Vein endothelial cell (primary cell): ENCODE data around the gene NRIP2. TPM values are rescaled to one million over a fixed set of nuclear protein-coding genes. Genes with fewer than 3 reads are reported as not detected.

Source experiments
- total RNA-seq: library from RNA; depleted of rRNA; stranded (reverse); fragments of >200 nt; gene quantifications from 2 replicates; pipeline ENCODE4 v1.2.3, GENCODE V29; 2012

NRIP2 gene, protein sequence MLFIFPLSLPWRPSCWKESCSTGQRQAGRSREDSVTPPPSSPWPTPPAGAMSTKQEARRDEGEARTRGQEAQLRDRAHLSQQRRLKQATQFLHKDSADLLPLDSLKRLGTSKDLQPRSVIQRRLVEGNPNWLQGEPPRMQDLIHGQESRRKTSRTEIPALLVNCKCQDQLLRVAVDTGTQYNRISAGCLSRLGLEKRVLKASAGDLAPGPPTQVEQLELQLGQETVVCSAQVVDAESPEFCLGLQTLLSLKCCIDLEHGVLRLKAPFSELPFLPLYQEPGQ
- total RNA-seq = not detected in 2 replicates

DNA sequence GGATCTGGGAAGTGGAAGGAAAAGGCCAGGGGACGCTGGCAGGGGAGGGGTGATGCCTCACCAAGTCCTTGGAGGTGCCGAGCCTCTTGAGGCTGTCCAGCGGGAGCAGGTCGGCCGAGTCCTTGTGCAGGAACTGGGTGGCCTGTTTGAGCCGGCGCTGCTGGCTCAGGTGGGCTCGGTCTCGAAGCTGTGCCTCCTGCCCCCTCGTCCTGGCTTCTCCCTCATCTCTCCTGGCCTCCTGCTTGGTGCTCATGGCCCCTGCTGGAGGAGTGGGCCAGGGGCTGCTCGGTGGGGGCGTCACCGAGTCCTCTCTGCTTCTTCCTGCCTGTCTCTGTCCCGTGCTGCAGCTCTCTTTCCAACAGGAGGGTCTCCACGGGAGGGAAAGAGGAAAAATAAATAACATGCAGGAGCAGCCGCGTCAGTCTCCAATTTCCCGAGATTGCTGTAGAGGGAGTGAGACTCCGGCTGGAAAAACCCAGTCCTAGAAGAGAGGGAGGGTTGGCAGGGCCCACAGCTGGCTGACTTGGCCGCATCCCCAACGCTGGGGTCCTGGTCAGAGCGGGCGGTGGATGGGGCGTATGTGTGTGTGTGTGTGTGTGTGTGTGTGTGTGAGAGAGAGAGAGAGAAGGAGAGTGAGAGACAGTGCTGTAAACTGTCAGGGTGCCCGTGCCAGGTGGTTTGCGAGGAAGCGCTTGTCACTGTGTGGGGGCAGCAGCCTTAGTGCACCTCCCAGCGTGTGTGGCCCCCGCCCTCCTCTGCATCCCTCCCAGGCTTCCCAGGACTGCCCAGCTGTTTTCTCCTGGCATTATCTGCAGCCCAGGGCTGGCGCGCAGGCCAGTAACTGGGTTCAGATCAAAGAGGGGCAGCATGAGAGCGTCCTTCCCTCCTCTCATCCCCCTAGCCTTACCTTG lies at the start of gene NRIP2:
TSS of gene NRIP2 (minus strand) at position 455 of the 911 bp plus-strand sequence. CDS start at position 403, 52 bp downstream.

DNA sequence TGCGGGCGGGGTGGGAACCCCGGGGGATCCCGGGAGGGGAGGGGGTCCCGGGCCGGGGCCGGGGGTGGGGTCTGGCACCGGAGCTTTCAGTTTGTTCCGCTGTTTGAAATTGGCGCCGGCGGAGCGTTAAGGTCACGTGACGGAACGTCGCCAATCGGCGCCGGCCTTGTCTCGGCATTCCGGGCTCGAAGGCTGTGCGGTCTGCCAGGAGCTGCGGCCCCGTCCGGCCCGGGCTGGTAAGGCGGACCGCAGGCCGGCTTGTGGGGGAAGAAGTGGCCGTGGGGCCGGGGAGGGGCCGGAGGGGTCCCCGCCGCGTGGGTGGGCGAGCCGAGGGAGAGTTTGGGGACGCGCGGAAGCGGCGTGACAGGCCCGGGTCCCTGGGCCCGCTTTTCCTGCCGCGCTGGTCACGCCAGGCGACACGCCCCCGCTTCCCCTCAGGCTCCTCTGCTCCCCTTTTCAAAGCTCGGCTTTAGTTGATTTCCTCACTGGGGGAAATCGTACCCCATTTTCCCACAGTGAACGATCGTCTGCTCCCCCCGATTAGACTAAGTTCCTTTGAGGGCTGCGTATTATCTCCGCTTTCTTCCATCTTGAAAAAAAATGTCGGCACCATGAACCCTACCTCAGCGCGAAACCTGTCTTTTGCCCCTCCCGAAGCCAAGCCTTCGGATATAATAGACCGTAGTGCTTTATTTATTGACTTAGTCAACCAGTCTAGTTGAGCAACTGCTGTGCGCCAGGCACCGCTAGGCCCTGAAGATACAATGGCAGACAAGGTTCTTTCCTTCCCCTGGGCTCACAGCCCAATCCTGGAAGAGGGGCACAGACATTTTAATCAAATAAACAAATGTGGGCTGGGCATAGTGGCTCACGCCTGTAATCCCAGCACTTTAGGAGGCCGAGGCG lies 42.5 kb upstream of the NRIP2 start, which contains the start of the genes FOXM1 and RHNO1:
TSS of gene FOXM1 (minus strand) at position 128 of the 906 bp plus-strand sequence. CDS start 2,696 bp downstream, outside the sequence.
TSS of gene RHNO1 (plus strand) at position 177 of the 906 bp plus-strand sequence. CDS start 8,144 bp downstream, outside the sequence.

DNA sequence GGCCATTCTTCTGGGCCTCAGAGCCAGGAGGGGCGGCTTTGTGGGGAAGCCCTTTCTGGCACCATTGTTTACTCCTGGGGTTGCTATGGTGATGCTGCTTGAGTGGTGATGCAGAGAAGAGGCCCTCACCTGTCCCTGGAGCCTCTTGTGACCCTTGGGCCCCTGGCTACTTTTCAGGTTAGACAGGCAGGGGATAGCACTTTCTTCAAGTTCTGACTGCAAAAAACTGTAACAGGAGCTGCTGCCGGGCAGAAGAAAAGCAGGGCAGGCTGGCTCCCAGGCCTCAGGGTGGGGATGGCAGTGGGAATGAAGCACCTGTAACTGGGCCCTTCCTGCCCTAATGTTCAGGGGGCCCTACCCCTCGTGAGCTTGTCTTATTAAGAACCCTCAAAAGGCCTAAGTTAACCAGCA lies 22.2 kb upstream of the NRIP2 start, which contains the start of gene TEX52:
TSS of gene TEX52 (minus strand) at position 19 of the 411 bp plus-strand sequence. CDS start at position 6, 13 bp downstream.

DNA sequence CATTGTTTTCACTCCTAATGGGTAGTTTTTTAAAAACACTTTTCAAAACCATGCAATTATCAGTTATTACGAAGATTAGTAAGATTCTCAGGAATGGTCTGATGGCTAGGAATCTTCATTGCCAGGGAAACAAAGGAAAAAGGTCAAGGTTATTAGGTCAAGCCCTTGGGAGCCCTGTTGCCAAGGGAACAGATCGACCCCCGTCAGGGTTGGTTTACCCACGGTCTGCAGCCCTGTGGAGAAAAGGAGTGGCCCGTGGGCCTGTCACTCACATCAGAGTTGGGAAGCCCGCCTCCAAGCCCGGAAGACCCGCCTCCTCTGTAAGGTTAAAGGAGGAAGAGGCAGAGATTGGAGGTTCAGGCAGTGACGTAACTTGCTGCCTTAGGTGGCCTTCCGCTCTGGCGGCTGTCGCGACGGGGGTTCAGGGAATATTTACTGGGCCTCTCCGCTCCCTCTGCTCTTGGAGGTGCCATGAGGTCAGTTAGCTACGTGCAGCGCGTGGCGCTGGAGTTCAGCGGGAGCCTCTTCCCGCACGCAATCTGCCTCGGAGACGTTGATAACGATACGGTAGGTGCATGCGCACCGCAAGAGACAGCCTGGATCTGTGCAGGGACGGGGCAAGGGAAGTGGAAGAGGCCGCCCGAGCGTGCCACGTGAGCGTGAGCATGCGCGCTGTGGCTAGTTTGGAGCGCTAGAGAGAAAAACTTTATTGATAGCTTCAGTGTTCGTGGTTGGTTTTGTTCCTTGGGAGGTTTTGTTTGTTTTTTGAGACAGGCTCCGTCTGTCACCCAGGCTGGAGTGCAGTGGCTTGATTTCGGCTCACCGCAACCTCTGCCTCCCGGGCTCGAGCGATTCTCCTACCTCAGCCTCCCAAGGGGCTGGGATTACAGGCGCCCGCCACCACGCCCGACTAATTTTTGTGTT lies 22.3 kb downstream of the NRIP2 start, which contains the start of gene ITFG2:
TSS of gene ITFG2 (plus strand) at position 379 of the 924 bp plus-strand sequence. CDS start at position 472, 93 bp downstream.

DNA sequence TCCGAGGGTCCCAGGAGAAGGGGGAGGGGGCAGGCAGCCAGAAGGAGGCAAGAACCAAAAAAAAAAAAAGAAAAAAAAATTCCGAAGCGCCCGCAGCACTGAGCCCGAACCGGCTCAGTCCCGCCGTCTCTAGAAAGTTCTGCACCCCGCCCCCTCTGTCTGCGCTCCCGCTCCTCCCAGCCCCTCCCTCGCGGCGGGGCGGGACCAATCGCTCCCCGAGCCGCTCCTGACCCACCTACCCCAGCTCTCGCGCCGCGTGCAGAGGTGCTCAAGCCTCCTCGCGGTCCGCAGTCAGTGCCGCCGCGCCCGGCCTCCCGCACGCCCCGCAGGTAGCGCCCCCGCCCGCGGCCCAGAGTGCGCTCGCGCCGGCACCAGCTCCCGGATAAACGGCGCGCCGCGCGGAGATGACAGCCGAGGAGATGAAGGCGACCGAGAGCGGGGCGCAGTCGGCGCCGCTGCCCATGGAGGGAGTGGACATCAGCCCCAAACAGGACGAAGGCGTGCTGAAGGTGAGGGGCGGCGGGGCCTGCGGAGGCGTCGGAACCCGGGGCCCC lies 40.0 kb downstream of the NRIP2 start, which contains the start of gene FKBP4:
TSS of gene FKBP4 (plus strand) at position 235 of the 554 bp plus-strand sequence. CDS start at position 405, 170 bp downstream.

Other genes with a start within 250 kb of the NRIP2 start
- gene FKBP4, start 40.1 kb downstream of the NRIP2 start, total RNA-seq = 45.7 and 49.3 TPM in 2 replicates
- 18.9 and 20.2 TPM in 2 replicates for gene ITFG2, start 22.4 kb downstream of the NRIP2 start, total RNA-seq
- not detected in 2 replicates for gene TEX52, start 22.0 kb upstream of the NRIP2 start, total RNA-seq
- 15.0 and 23.0 TPM in 2 replicates for gene FOXM1, start 42.1 kb upstream of the NRIP2 start, total RNA-seq
- 23.8 and 30.9 TPM in 2 replicates for gene RHNO1, start 42.2 kb upstream of the NRIP2 start, total RNA-seq
- gene TULP3, start 55.9 kb upstream of the NRIP2 start, total RNA-seq = 25.5 and 30.5 TPM in 2 replicates
- 43.1 and 49.4 TPM in 2 replicates for gene TEAD4, start 124.4 kb upstream of the NRIP2 start, total RNA-seq
- 71.5 and 79.3 TPM in 2 replicates for gene TSPAN9, start 242.3 kb upstream of the NRIP2 start, total RNA-seq